Measurements from ENCODE around the gene PSMC1. TPM values are rescaled to one million over a fixed set of nuclear protein-coding genes. Genes with fewer than 3 reads are reported as not detected.
A peak's percentile ranks its signal among the peaks of the same experiment; 100 is the strongest.

Gene PSMC1
- total and polyA plus RNA-seq, 4 donors = 47.3 to 89.9 (median 84.8) TPM

DNA sequence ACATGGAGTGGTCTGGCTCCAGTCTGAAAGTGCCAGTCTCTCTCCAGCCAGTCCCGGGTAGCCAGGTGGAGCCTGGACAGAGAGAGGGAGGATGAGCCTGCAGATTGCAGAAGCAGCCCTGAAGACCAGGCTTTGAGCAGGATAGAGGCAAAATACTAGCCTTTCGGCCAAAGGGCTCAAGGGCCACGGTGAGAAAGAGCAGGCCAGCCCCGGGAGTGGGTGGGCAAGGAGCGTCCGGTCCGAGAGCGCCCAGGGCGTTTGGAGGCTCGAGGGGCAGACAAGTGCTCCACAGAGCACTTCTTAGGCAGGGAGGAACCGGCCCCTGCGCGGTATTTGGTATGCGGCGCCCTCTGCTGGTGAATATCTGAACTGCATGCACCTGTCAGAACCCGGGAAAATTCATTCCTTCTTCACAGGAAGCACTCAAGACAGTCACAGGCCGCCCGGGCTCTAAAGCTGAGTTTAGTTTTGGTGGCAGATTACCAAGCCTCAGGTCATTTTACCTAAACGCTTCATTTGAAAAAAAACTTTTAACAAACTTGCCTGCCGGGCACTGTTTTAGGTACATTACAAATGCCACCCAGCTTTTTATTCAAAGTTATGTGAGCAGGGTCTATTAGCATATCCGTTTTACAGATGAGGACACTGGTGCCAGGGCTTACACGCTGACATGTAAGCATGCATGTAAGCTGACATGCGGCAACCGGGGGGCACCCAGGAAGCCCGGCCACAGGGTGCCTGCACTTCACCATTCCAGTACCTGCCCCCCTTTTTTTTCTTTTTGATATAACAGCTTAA is 21.0 kb upstream of the PSMC1 start (continued):
- no peak for TF ChIP-seq EGR1 (IDR thresholded peaks at IDR 0.05; ENCODE audit: low read depth in 2 of 2)
- TF ChIP-seq, protein P1, sequence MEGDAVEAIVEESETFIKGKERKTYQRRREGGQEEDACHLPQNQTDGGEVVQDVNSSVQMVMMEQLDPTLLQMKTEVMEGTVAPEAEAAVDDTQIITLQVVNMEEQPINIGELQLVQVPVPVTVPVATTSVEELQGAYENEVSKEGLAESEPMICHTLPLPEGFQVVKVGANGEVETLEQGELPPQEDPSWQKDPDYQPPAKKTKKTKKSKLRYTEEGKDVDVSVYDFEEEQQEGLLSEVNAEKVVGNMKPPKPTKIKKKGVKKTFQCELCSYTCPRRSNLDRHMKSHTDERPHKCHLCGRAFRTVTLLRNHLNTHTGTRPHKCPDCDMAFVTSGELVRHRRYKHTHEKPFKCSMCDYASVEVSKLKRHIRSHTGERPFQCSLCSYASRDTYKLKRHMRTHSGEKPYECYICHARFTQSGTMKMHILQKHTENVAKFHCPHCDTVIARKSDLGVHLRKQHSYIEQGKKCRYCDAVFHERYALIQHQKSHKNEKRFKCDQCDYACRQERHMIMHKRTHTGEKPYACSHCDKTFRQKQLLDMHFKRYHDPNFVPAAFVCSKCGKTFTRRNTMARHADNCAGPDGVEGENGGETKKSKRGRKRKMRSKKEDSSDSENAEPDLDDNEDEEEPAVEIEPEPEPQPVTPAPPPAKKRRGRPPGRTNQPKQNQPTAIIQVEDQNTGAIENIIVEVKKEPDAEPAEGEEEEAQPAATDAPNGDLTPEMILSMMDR (IDR thresholded peaks at IDR 0.05; ENCODE audit: low read depth, low read length, missing input control) = peak; percentile 96

DNA sequence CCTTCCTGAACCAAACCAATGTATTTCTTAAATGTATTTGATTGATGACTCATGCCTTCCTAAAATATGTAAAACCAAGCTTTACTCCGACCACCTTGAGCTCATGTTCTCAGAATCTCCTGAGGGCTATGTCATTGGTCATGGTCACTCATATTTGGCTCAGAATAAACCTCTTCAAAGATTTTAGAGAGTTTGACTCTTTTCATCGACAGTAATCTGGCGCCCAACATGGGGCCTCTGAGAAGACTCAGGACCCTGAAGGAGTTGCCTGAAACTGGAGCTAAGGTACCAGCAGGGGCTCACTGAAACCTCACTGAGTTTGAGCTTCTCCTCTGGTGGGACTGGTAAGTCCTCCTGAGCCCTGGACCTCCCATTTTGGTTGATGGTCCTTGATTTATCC is 17.2 kb upstream of the PSMC1 start:
- 78% methylated on average over 3 of the region's 3 CpGs for WGBS
- peak overlapping the region in 1 of 3 donors; percentile 5 for H3K4me3 ChIP-seq (ENCODE audit: low read depth in 1 of 3, low read length in 3 of 3)
- no peak for DNase-seq (ENCODE audit: low spot score)
- H3K27me3 ChIP-seq (ENCODE audit: control insufficient read depth in 4 of 4, insufficient read depth in 4 of 4, low read length in 3 of 4) = no peaks in the 10 kb centered on the region
- H3K4me1 ChIP-seq (ENCODE audit: control insufficient read depth in 4 of 4, insufficient read depth in 4 of 4, low read length in 3 of 4) = peaks cover 0 to 3% (median 2%) of the 10 kb centered on the region in 4 donors
- H3K9me3 ChIP-seq (ENCODE audit: control insufficient read depth in 4 of 4, low read length in 3 of 4) = peaks cover 19 to 31% (median 20%) of the 10 kb centered on the region in 4 donors
- no peak for TF ChIP-seq RXRA (IDR thresholded peaks at IDR 0.05)
- TF ChIP-seq, protein P2, sequence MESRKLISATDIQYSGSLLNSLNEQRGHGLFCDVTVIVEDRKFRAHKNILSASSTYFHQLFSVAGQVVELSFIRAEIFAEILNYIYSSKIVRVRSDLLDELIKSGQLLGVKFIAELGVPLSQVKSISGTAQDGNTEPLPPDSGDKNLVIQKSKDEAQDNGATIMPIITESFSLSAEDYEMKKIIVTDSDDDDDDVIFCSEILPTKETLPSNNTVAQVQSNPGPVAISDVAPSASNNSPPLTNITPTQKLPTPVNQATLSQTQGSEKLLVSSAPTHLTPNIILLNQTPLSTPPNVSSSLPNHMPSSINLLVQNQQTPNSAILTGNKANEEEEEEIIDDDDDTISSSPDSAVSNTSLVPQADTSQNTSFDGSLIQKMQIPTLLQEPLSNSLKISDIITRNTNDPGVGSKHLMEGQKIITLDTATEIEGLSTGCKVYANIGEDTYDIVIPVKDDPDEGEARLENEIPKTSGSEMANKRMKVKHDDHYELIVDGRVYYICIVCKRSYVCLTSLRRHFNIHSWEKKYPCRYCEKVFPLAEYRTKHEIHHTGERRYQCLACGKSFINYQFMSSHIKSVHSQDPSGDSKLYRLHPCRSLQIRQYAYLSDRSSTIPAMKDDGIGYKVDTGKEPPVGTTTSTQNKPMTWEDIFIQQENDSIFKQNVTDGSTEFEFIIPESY (IDR thresholded peaks at IDR 0.05) = no peak
- TF ChIP-seq, protein P3, sequence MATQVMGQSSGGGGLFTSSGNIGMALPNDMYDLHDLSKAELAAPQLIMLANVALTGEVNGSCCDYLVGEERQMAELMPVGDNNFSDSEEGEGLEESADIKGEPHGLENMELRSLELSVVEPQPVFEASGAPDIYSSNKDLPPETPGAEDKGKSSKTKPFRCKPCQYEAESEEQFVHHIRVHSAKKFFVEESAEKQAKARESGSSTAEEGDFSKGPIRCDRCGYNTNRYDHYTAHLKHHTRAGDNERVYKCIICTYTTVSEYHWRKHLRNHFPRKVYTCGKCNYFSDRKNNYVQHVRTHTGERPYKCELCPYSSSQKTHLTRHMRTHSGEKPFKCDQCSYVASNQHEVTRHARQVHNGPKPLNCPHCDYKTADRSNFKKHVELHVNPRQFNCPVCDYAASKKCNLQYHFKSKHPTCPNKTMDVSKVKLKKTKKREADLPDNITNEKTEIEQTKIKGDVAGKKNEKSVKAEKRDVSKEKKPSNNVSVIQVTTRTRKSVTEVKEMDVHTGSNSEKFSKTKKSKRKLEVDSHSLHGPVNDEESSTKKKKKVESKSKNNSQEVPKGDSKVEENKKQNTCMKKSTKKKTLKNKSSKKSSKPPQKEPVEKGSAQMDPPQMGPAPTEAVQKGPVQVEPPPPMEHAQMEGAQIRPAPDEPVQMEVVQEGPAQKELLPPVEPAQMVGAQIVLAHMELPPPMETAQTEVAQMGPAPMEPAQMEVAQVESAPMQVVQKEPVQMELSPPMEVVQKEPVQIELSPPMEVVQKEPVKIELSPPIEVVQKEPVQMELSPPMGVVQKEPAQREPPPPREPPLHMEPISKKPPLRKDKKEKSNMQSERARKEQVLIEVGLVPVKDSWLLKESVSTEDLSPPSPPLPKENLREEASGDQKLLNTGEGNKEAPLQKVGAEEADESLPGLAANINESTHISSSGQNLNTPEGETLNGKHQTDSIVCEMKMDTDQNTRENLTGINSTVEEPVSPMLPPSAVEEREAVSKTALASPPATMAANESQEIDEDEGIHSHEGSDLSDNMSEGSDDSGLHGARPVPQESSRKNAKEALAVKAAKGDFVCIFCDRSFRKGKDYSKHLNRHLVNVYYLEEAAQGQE (IDR thresholded peaks at IDR 0.05) = no peak
- no peak for TF ChIP-seq RAD21 (IDR thresholded peaks at IDR 0.05)
- TF ChIP-seq GABPA (IDR thresholded peaks at IDR 0.05 in 1 of 2, conservative IDR thresholded peaks at IDR 0.05 in 1 of 2) = no peak
- TF ChIP-seq, protein P4, sequence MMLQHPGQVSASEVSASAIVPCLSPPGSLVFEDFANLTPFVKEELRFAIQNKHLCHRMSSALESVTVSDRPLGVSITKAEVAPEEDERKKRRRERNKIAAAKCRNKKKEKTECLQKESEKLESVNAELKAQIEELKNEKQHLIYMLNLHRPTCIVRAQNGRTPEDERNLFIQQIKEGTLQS (IDR thresholded peaks at IDR 0.05) = no peak
- TF ChIP-seq, protein P5, sequence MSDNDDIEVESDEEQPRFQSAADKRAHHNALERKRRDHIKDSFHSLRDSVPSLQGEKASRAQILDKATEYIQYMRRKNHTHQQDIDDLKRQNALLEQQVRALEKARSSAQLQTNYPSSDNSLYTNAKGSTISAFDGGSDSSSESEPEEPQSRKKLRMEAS (IDR thresholded peaks at IDR 0.05) = no peak
- TF ChIP-seq, protein P1 (IDR thresholded peaks at IDR 0.05; ENCODE audit: low read depth, low read length, missing input control) = no peak
- TF ChIP-seq TAF1 (conservative IDR thresholded peaks at IDR 0.05) = no peak
- no peak for TF ChIP-seq NR2F2 (IDR thresholded peaks at IDR 0.05)
- TF ChIP-seq YY1 (IDR thresholded peaks at IDR 0.05) = no peak
- no peak for TF ChIP-seq FOXA2 (IDR thresholded peaks at IDR 0.05)
- TF ChIP-seq JUND (IDR thresholded peaks at IDR 0.05) = no peak
- TF ChIP-seq HNF4G (IDR thresholded peaks at IDR 0.05) = no peak
- no peak for TF ChIP-seq EGR1 (IDR thresholded peaks at IDR 0.05; ENCODE audit: low read depth in 2 of 2)
- TF ChIP-seq SP1 (IDR thresholded peaks at IDR 0.05) = no peak
- no peak for TF ChIP-seq HNF4A (conservative IDR thresholded peaks at IDR 0.05)
- no peak for TF ChIP-seq FOXA1 (IDR thresholded peaks at IDR 0.05)
- no peak overlapping the region for H3K9ac ChIP-seq (ENCODE audit: low read depth in 1 of 2, low read length in 2 of 2)
- H3K27ac ChIP-seq (ENCODE audit: low read depth in 1 of 2, low read length in 2 of 2) = no peak overlapping the region
- no peaks in the 10 kb centered on the region for H3K36me3 ChIP-seq (ENCODE audit: control insufficient read depth in 4 of 4, insufficient read depth in 3 of 4, low read depth in 1 of 4, low read length in 3 of 4)
